Lung microvascular endothelial cell (primary cell): ENCODE data around the gene RAP1GAP2. TPM values are rescaled to one million over a fixed set of nuclear protein-coding genes. Genes with fewer than 3 reads are reported as not detected.
"Not testable (repeated sequence)": the region's sequence is repeated elsewhere in the genome, so short reads cannot be mapped to it uniquely, and the experiment has no call there.

Experiments used
- DNase-seq, 2 donors: peaks; one replicate each; pipeline versions ENCODE4 v3.0.0 to v3.0.0-alpha.2; 2010; ENCODE audit warnings: low read depth in 2 of 2
- total RNA-seq: library from RNA; depleted of rRNA; stranded (reverse); fragments of >200 nt; gene quantifications from 2 replicates; pipeline ENCODE4 v1.2.1, GENCODE V29; 2014

RAP1GAP2 gene
- total RNA-seq, 1 donor from 2014 or later, result 1.2 TPM

DNA sequence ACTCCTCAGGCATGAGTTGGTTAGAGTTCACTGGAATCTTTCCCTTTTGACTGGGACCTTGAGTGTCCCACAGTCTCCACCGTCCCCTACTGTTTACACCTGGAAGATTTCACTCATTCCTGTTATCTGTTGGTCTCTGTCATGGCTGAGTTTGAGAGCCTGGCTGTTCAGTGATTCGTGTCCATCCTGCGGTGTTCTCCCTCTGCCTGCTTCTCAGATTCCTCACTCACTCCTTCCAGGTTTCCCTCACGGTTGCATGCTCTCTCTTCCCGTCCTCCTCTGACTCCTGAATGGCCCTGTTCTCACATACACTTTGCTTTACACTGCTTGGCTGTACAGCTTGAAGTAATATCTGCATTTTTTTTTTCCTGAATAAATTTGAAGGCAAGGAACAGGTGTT, 242.7 kb downstream of the RAP1GAP2 start:
- DNase-seq, result no peak

DNA sequence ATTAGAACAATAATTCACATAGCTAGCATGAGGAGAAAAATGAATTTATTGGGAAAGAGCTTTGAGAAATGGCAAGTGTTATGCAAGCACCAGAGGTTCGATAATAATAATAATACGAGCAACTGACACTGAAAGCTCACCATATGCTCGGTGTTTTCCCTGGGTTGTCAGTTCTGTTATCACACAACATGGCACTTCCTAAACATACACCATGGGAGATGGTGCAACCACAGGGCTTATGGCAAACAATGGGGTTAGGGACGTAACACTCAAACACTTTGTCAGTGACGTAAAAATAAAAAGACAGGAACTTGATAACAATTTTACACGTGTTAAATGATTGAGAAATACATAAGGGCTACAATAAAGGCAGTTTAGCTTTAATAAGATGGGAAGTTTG, 243.5 kb downstream of the RAP1GAP2 start:
- peak in 1 of 2 donors; percentile 42 for DNase-seq

GRCh38 chr17:3040882-3041281, 244.6 kb downstream of the RAP1GAP2 start:
- DNase-seq, result no peak

DNA sequence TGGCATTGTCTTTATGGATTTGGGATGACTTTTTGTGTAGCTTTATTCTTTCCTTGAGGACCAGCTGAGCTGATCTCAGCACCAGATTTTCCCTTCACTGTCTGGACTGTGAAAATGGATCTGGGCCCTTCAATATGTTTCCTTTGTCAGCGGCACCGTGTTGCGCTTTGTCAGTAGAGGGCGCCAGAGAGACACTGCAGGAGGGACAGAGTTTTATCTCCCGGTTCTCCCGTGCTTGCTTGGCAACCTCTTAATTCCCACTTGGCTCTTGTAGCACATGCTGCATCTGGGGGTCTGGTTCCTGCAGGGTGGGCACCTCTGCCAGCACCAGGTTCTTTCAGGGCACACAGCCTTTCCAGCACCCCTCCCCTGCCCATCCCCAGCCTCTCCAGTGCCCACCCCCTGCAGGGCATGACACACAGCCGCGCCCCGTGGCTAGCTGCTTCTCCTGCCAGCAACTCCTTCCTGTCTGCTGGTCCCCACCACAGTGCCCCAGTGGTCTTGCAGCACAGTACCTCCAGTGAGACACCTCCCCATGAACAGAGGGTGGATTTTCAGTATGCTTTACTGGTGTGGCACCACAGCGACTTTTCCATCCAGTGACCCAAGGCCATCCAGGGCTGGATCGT, 247.6 kb downstream of the RAP1GAP2 start:
- no peak for DNase-seq

DNA sequence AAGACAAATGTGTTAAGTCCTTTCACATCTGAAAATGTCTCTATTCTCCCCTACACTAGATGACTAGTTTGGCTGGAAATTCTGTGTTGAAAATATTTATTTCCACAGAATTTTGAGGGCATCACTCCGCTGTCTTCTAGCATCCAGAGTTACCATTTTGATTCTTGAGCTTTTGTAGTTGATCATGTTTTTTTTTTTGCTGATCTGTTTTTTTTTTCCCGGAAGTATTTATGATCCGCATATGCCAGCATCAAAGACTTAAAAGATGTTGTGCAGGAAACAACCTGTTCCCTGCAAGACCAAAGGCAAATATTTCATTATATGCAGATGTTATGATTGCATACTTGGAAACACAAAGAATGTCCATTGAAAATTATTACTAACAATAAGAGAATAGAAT, 250.5 kb downstream of the RAP1GAP2 start:
- DNase-seq, result no peak

DNA sequence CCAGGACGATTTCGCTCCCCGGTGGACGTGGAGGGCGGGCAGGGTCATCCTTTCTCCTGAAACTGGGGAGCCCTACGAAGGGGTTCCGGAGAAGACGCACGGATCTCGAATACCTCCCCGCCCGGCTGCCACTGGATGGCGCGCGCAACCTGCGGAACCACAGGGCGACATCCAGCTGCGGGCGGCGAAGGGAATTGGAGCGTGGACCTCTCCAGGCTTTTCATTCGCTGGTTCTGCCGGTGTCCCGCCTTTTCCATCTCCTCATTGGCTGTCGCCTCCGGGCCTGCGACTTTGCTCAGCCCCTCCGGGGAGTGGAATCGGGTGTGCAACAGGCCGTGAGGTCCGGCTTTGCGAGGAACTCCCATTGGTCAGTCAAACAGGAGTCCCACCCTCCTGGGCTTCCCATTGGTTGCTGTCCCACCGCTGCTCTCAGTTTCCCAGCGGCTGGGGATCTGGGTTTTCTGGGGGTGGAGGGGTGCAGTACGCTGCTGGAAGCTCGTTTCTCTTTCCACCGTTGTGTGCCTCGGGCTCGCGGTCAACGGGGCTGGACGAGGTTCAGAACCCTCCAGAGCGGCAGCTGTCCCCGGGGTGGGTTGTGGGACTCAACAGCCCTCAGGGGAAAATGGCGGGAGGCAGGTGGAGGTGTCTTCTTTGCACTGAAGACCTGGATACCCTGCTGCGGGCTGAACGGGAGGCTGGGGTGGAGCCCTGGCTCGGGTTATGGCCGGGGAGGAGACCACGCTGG, 252.7 kb downstream of the RAP1GAP2 start:
- DNase-seq, result peak; percentile 97 to 99

- DNase-seq, result no peak
These were observed 253.6 kb downstream of the RAP1GAP2 start for GRCh38 chr17:3049705-3050295.

- DNase-seq, result not testable (repeated sequence)
These were observed 258.6 kb downstream of the RAP1GAP2 start for GRCh38 chr17:3054868-3055267.

DNA sequence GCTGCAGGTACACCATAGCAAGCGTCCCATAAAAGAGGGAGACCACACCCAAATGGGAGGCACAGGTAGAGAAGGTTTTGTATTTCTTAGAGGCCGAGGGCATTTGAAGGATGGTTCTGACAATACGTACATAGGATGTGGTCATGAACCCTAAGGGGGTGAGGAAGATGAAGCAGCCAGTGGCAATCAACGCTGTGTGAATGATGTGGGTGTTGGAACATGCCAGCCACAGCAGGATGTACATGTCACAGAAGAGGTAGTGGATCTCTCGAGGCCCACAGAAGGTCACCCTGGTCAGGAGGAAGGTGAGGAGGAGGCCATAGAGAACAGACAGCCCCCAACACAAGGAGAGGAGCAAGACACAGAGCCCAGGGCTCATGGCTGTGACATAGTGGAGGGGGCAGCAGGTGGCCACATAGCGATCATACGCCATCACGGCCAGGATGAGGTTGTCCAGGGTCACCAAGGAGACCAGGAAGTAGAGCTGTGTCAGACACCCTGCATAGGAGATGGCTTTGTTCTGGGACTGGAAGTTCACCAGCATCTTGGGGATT, 266.7 kb downstream of the RAP1GAP2 start:
- not testable (repeated sequence) for DNase-seq

DNA sequence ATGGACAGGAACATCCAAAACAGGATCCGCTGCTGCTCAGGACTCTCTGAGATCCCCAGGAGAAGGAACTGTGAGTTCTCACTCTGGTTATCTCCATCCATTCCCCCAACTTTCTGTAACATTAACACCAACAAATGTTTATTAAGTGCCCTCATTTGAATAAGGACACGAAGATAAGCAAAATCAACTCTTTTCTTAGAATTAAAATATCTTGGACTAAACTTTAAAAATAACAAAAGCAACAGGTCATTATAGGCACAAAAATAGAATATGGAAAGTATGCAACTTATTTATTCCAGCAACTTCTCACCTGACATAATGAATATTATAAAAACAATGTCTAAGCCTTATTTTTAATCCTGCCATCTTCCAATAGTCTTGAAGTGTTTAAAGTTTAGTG, 267.3 kb downstream of the RAP1GAP2 start, which contains the start of gene OR1D5:
Gene OR1D5, minus strand, starts transcription at position 101 of the 400 bp plus-strand sequence. Its CDS starts 0 bp downstream, at position 101.
- DNase-seq, result not testable (repeated sequence)

DNA sequence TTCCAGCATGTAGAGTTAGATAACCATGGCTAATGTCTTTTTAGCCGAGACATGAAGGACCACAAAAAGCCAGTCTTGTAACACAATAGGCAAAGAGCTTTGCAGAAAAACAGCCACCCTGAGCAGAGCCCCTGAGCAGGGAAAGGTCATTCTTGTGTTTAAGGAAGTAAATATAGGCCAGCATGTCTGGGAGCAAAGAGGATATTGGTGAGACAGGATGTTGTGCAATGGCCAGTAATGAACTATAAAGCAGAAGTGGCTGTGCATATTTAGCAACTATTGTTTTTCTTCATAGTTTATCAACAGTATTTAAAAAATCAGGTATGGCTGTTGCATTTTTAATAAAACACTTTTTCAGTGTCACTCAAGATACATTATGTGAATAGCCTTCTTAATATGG, 269.0 kb downstream of the RAP1GAP2 start:
- peak in 1 of 2 donors; percentile 35 for DNase-seq

DNA sequence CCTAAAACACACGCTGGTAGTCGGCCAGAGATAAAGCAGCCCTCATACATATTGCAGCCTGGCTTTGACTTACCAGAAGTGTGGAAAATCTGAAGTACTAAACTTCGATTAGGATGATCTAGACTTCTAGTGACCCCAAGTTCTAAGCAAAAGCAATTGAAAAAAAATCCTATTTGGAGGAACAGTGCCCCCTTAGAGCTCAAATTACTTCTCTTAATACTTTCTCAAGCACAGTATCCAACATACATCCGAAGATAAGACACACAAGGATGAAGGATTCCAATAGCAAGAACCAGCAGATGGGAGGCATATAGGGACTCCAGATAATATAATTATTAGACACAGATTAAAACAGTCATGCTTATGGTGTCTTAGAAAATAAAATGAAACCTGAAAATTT, 277.6 kb downstream of the RAP1GAP2 start:
- DNase-seq, result not testable (repeated sequence)

Other genes starting within 250 kb of the RAP1GAP2 start
- 53.6 and 58.3 TPM in 2 replicates for gene PAFAH1B1, start 202.8 kb upstream of the RAP1GAP2 start, total RNA-seq
- gene CLUH, start 84.7 kb upstream of the RAP1GAP2 start, total RNA-seq, result 26.4 and 29.0 TPM in 2 replicates
- not detected in 2 replicates for gene CCDC92B, start 46.8 kb upstream of the RAP1GAP2 start, total RNA-seq